Non-pigmented ciliary epithelial cell (primary cell): ENCODE data around the gene MALAT1.

Experiments used
- DNase-seq: peaks from one replicate; pipeline ENCODE4 v3.0.0-alpha.2; 2010; ENCODE audit warnings: low read depth

The MALAT1 gene

DNA sequence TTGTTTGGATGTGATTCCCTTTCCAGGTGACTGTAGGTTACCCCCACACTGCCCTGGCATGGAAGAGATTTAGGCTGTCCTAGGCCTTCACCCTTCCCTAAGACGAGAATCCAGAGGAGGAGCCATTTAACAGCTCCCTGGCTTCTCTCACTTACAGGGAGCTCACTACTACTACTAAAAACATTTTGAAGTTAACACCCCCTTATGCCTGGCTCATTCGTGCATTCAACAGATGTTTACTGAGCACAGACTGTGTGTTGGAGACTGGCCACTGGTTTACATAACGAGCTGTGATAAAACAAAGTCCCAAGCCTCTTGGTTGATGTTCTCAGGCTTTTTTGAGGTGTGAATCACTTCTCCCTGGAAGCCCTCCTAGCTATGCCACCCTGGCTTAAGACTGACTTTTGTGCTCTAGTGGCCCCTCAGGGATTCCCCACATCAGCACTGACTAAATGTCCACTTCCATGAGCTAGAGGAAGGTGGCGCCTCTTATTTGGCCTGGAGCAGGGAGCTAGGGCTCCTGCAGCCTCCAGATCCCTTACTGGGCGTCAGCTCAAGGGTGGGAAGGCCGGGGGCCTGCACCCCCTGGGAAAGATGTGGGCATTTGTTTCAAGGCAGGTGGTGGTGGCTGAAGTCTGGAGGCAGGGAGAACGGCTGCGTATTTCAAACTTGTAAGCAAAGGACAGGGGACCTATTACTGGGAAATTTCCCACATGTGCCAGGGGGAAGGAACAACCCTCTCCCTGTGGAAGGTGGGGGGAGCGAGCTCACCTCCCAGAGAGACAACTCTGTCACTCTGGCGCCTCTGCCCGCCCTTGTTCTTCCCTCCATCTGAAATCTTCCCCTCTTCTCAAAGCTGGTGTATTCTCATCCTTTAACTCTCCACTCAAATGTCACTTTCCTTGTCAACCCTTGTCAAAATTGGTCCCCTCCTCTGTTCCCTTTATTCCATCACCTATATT, 19.4 kb upstream of the MALAT1 start:
- no peak for DNase-seq

DNA sequence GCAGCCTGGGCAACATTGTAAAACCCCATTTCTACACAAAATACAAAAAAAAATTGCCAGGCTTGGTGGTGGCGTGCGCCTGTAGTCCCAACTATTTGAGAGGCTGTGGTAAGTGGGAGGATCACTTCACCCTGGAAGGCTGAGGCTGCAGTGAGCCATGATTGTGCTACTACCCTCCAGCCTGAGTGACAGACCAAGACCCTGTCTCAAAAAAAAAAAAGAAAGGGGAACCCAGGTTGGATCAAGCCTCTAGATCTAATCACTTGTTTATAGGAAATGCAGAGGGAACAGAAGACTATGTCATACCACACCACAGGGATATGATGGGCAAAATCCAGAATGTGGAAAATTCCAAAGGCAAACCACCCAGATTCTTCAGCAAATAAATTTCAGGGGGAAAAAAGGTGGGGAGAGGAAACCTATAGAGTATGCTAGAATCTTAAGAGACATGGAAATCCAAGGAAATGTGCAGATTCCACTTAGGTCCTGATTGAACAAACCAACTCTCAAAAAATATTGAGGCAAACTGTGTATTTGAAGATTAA, 16.5 kb upstream of the MALAT1 start:
- no peak for DNase-seq

DNA sequence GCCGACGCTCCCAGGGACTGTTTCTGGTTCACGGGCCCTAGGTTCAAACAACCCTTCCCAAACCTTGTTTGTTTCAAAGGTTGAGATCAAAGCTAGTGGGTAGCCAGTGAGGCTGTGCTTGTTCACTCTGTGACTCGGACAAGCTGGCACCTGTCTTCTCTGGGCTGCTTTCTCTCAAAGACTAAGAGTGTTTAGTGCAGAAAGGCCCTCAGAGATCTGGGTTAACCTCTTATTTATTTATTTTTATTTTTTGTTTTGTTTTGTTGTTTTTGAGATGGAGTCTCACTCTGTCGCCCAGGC, 13.0 kb upstream of the MALAT1 start:
- no peak for DNase-seq

DNA sequence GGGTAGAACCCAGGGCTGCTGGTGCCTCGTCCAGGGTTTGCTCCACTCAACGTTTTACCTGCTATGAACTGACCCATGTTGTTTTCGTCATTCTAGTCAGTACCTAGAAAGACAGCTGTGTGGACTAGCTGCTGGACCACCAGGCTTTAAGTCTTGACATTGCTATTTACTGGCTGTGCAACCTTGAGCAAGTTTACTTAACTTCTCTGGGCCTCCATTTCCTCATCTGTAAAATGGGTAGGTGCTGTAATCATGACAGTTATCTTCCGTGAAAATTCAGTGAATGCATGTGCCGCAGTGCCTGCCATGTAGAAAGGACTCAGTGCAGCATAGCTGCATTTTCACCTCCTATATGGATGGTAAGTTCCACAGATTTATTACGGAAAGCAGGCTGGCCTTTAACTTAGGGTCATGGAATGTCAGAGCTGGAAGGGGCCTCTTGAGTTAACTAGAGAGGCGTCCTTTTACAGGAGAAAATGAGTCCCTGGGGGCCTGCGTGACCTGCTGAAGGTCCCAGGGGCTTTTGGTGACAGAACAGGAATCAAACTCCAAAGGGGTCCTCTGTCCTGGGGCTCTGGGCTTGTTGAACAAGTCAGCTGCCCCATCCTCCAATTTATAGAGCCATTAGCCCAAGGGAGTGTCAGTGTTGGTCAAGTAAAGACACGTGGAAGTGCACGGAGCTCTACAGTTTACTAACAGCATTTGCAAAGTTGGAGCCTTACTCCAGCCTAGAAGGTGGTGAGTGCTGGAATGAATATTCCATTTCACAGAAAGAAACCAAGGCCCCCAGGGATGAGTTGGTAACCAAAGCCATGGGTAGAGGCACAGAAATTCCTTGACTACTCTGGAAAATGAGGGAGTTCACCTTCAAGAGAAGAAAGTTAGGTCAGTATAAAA, 12.0 kb upstream of the MALAT1 start:
- DNase-seq: no peak

DNA sequence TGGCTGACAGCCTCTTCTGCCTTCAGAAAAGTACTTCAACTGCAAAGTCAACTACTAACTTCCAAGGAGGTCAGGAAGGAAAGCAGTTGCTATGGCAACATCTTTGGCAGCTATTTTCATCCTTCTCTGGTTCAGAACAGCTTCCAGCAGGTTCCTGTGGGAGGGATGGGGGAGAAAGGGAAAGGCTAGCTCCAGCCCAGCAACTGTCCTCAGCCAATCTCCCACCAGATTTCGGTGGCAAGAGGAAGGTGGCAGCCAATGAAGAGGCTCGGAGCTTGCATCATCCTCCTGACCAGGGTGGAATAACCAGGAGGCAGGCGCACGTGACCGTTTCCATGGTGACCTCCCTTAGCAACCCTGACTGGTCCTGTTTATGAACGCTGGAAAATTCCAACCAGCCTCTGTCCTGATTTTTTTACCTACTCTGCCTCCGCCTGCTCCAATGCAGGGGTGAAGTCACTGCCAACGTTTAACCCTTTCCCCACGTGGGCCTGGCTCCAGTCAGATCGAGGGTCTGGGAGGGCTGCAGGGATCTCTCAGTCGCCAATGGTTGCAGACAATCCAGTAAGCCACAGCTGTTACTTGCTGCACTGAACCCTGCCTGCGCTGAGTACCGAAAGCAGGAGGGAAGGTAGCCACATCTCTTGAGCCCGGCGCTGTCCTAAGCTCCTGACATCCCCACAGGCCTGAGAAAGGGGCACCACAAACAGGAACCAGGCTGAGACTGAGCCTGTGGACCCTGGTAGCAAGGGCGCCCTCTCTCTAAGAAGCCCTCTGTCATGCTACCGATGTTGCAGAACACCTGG, 11.2 kb upstream of the MALAT1 start:
- peak; percentile 100 for DNase-seq

DNA sequence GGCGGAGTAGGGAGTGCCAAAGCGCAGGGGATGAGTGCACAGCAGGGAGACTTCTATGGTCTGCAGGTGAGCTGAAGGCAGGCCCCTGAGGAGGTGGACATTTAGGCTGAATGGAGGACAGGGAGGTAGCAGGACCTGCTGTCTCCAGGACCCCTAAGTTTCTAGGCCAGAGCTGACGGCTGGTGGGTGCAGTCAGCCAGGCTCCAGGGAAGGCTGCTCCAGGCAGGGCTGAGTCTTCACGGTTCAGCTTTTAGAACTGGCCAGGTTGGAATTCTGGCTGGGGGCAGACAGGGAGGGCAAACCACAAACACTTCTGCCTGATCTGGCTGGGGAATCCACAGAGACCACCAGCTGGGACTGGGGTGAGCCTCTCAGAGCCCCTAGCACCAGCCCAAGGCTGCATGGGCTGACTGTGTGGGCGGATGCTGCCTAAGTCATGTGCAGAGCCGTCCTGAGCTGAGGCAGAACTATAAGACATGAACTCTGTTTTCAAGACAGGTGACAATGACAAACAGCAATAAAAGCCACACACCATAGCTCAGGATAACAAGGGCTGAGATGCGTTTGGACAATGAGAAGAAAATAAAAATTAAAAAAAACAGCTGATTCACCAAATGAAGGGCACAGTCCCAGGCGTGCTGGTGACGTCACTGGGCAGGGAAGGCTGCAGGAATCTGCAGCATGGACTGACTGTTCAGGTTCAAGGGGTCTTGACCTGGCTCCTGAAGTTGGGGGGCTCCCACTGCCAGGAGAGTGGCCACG, 10.4 kb upstream of the MALAT1 start:
- DNase-seq: no peak

DNA sequence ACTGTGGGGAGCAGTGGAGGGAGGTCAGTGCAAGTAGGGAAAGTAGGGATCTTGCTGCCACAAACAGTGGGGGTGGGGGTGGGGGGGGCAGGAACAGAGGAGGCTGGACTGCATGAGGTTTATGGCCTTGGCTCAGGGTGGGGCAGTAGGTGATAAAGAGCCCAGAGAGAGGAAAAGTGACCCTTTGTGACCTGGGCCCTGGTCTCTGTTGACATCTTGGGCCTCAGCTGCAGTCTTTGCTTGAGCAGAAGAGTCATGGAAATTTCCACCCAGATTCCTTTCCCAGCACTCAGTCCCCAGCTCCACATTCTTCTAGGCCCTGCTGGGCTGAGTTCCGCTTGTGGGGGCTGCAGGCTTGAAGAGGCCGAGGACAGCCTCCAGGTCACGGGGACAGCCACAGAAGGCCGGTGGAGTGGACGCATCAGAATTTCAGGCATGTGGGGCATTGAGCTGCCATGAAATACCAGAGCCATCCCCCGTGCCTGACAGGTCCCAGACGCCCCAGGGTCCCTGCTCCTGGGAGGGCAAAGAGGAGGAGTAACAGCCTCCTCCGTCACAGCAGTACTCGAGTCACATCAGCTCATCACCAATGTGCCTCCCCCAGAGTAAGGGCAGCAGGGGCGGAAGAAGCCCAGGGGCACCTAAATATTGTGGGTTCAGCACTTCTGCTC, 9.7 kb upstream of the MALAT1 start:
- no peak for DNase-seq

DNA sequence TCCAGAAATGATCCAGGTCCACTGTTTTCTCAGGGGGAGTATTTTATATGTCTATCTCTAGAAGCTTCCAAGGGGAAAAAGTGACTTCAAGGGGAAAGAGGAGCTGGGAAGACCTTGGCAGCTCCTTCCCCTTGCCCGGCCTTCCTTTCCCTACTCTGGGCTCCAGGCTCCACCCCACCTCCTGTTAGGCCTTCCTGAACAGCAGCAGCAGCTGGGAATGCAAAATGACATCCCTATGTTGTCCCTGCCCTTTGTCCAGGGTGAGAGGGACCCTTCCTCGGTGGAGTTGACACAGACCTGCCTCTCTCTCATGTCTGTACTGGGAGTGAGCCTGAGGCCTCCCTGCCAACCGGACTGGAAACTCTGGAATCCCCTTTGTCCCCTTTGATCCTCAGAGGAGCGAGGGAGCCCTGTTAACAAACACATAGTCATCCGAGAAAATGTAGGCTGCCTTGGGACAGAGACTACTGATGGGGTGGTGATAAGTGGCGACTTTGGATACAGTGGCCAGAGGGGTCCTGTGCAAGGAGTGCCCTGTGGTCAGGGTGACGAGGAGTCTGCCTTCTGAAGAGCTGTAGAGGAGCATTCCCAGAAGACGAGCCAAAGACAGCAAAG, 9.0 kb upstream of the MALAT1 start:
- no peak for DNase-seq

DNA sequence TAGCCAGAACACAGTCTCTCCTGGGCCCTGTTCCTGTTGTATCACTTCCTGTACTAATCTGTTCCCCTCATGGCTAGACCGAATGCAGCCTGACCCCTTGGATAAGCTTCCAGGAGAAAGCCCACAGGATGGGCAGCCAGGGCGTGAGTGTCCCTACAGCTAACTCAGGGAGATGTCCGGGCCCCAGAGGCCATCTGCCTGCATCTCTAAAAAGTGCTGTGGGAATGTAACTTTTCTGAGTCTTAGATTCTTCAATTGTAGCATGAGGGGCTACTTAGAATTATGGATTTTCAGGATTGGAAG, 7.7 kb upstream of the MALAT1 start:
- no peak for DNase-seq

DNA sequence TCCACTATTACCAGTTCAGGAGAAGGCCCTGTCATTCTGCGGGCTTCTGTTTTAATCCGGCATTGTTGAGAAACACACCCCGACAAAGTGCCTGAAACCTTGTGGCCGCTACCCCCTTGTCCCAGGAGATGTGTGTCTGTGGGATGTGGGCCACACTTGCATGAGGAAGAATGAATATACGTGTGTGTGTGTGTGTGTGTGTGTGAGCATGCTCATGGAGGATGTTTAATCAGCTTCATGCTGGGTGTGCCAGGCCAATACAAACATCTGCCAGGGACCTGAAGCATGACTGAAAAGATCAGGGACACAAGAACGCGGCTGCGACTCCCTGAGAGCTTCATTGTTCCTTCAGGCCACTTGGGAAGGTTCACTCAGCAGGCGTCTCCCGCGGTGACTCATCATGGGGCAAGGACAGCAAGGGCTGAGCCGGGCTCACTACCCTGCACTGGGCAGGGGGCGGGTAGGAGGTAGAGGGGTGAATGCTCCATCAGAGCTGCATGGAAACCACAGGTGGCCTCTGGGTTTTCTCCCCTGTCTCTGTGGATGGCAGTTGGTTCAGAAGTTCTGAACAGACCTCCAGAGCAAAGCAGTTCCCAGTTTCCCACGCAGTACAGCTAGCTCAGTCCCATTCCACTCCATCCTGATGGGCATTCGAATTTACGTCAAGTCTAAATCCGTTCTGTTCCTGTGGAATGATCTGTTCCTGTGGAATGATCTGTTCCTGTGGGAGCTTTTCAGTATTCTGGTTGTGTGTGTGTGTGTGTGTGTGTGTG, 7.0 kb upstream of the MALAT1 start:
- DNase-seq: peak; percentile 95

DNA sequence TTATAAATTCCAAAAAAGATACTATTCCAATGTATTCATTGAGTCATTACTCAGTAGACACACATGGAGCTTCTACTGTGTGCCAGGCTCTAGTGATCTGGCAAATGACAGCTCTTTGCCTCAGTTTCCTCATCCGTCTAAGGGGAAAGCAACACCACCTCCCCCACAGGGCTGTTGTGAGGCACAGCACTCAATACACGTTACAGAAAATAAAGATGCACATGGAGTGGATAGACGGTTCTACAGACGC, 6.5 kb upstream of the MALAT1 start:
- no peak for DNase-seq

DNA sequence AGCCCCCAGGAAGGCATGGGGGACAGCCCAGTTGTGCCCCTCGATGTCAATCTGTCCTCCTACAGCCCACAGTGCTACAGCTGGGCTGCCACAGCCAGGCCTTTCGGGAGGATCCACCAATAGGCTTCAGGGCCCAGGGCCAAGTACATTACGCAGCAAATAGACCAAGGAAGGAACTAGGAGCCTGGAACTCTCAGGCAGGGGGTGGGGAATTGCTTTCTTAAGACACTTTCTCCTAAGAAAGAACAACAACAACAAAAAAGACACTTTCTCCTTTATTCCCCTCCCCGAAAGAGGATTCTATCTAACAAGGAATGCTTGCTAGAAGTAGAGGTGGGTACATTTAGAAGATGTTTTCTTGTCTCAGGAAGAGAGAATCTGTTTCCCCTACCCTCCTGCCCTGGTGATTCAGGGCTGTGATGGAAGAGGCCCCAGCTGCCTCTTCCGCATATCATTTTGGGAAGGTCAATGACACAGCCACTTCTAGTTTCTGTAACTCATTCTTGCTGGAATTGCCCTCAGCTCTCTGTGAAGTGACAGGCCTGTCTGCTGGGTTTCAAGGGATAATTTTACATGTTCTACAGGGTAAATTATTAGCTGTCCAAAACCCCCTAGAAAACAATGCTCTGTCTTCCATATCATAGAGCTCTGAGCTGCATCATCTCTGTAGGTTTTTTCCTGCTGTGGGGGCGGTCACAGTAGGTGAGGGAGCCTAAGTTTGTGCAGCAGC, 6.0 kb upstream of the MALAT1 start:
- no peak for DNase-seq

DNA sequence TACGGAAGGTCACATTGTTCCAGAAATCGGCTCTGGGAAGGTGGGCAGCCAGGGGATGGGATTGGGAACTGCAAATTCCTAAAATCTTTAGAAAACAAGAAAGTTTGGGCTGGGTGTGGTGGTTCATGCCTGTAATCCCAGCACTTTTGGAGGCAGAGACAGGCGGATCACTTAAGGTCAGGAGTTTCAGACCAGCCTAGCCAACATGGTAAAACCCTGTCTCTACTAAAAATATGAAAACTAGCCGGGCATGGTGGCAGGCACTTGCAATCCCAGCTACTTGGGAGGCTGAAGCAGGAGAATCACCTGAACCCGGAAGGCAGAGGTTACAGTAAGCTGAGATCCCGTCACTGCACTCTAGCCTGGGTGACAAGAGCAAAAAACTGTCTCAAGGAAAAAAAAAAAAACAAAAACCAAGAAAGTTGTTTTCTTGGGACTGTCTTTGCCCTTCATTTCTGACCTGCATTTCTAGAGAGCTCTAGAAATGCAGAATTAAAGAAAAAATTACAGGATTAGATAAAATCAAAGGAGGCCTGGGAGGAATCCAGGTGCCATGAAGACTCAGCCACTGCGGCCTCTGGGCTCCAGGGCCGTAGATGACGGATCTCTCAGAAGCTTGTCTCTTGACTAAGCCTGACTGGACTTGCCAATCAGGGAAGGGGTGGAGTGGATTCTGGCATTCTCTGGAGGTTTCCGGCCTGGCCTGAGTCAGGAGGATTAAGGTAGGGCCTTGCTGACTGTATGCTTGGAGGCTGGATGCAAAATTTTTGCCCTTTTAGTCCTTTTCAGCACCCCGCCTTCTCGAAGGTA, 5.3 kb upstream of the MALAT1 start:
- peak; percentile 93 for DNase-seq

DNA sequence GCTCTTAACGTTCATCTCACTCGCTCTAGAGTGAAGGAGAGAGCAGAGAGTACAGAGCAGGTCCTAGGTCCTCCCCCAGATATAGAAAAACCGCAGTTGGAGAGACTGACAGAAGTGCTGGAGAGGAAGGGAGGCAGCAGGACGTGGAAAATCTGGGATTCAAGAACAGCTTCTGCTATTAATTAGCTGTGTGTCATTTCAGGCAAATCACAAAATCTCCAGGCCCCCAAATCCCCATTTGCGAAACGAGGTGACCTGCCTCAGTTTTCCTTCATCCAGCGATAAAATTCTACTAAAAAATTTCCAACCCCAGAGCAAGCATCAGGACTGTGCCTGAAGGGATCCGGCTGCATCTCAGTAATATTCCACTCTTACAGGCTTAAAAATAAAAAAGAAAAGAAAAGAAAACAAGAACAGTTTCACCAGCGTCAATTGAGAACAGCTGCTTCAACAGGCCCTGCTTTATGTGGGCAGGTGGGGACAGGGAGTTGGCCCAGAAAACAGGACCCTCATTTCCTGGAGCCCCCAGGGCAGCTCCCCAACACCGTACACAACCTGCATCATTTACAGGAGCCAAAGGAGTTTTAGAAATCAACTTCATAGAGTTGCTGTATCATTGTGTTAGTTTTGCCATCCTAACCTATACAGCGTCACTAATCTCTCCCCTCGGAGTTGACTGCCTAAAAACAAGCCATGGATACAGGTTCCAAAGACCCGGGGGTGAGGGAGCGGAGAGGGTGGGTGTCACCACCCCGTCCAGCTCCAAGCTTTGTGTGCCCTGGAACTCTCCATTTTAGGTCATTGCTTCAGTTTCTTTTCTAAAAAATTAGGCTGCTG, 2.3 kb upstream of the MALAT1 start:
- no peak for DNase-seq

DNA sequence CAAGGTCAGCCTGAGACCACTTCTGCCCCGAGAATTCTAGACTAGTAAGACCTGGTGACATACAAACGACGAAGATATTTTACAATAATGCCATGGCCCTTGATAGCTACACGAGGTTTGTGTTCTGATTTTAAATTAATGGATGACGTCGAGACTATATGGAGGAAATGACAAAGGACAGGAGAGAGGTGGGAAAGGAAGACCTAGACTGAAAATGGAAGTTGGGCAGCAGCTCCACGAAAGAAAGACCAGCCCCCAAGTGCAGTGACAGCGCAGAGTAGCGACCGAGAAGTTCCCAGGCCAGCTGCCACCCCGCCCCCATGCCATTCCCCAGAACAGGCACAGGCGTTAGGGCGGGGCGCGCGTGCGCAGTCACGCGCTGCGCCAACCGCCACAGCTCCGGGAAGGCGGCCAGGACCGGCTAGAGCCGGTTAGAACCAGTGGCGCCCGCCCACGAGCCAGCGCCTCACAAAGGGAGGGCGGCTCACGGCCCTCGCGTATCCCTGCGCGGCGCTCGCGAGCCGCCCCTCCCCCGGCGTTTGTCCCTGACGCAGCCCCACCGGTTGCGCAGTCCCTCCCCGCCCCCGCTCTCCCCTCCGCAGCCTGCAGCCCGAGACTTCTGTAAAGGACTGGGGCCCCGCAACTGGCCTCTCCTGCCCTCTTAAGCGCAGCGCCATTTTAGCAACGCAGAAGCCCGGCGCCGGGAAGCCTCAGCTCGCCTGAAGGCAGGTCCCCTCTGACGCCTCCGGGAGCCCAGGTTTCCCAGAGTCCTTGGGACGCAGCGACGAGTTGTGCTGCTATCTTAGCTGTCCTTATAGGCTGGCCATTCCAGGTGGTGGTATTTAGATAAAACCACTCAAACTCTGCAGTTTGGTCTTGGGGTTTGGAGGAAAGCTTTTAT, 1.5 kb upstream of the MALAT1 start:
- no peak for DNase-seq

DNA sequence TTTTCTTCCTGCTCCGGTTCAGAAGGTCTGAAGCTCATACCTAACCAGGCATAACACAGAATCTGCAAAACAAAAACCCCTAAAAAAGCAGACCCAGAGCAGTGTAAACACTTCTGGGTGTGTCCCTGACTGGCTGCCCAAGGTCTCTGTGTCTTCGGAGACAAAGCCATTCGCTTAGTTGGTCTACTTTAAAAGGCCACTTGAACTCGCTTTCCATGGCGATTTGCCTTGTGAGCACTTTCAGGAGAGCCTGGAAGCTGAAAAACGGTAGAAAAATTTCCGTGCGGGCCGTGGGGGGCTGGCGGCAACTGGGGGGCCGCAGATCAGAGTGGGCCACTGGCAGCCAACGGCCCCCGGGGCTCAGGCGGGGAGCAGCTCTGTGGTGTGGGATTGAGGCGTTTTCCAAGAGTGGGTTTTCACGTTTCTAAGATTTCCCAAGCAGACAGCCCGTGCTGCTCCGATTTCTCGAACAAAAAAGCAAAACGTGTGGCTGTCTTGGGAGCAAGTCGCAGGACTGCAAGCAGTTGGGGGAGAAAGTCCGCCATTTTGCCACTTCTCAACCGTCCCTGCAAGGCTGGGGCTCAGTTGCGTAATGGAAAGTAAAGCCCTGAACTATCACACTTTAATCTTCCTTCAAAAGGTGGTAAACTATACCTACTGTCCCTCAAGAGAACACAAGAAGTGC, 661 bp upstream of the MALAT1 start:
- DNase-seq: no peak
